Endothelial cell of umbilical vein (primary cell): ENCODE results near the gene NOXA1. TPM values are rescaled to one million over a fixed set of nuclear protein-coding genes. Genes with fewer than 3 reads are reported as not detected.

Experiments
- BruUV-seq: library from RNA; stranded (reverse); fragments of 400-500 nt; replicated peaks from 2 replicates; lab custom pipeline; 2021; lab: Mats Ljungman, UMichigan
- CTCF ChIA-PET: fragments of 300-600, 350-600 bp; sonication (Branson Sonifier 250); formaldehyde crosslinking; loops from one replicate; lab custom pipeline; 2021; ENCODE audit warnings: antibody characterized with exemption, inconsistent platforms; lab: Charles Lee
- POLR2A ChIA-PET: fragments of 300-600, 350-600 bp; sonication (Branson Sonifier 250); formaldehyde crosslinking; loops from one replicate; lab custom pipeline; 2021; ENCODE audit warnings: antibody characterized with exemption, inconsistent platforms; lab: Charles Lee
- DNase-seq: peaks from one replicate; pipeline ENCODE4 v3.0.0-alpha.2; 2011; ENCODE audit warnings: low read depth, low spot score
- FAIRE-seq: peaks from 2 replicates; lab custom pipeline; 2011; peaks lifted over from hg19 to GRCh38; lab: Jason Lieb, UNC
- H2AFZ ChIP-seq: 2 replicates; pipeline ENCODE4 v1.6.0; 2012; ENCODE audit warnings: low read depth, low read length, control low read depth, inconsistent platforms
- H3K27ac ChIP-seq: 2 replicates; pipeline ENCODE4 v1.5.1; 2011; ENCODE audit warnings: low read depth, mild to moderate bottlenecking, control low read depth, low read length, moderate library complexity; ENCODE audit not compliant: insufficient read depth
- H3K27me3 ChIP-seq, 2 experiments: 2 replicates each; pipeline versions ENCODE4 v1.6.0 to v1.6.1; 2011; ENCODE audit warnings: low read length in 2 of 2, mixed read lengths in 1 of 2; ENCODE audit not compliant: control insufficient read depth in 2 of 2, insufficient read depth in 2 of 2
- H3K36me3 ChIP-seq, 2 experiments: 2 replicates in 1 of 2; 3 replicates in 1 of 2; pipeline ENCODE4 v1.5.1; 2011; ENCODE audit warnings: low read length in 2 of 2, mild to moderate bottlenecking in 1 of 2, moderate library complexity in 1 of 2; ENCODE audit not compliant: control insufficient read depth in 2 of 2, insufficient read depth in 2 of 2; ENCODE audit errors: extremely low read depth in 1 of 2
- H3K4me1 ChIP-seq: 3 replicates; pipeline ENCODE4 v1.5.1; 2011; ENCODE audit warnings: mild to moderate bottlenecking, low read length; ENCODE audit not compliant: control insufficient read depth, insufficient read depth; ENCODE audit errors: extremely low read depth
- H3K4me2 ChIP-seq: 2 replicates; pipeline ENCODE4 v1.6.1; 2011; ENCODE audit warnings: low read length, control low read depth, mixed read lengths; ENCODE audit not compliant: insufficient read depth
- H3K4me3 ChIP-seq, 3 experiments: fragments of 200-600 bp in 1 of 3; sonication (generic), shearing (Covaris generic) in 1 of 3; replicated peaks in 1 of 3; 2 replicates each; pipeline ENCODE4 v1.5.1; 2011 to 2016; ENCODE audit warnings: control low read depth in 3 of 3, low read length in 3 of 3, mild to moderate bottlenecking in 2 of 3, inconsistent platforms in 1 of 3, low read depth in 1 of 3, moderate library complexity in 1 of 3; ENCODE audit not compliant: insufficient read depth in 1 of 3
- H3K79me2 ChIP-seq: 2 replicates; pipeline ENCODE4 v1.6.0; 2012; ENCODE audit warnings: low read length, inconsistent platforms; ENCODE audit not compliant: control insufficient read depth, insufficient read depth
- H3K9ac ChIP-seq: replicated peaks from 2 replicates; pipeline ENCODE3; 2011; ENCODE audit warnings: low read length, control low read depth; ENCODE audit not compliant: insufficient read depth; ENCODE audit errors: extremely low read depth
- H3K9me1 ChIP-seq: replicated peaks from 3 replicates; pipeline ENCODE4 v1.6.0; 2011; ENCODE audit warnings: mild to moderate bottlenecking, low read length; ENCODE audit not compliant: control insufficient read depth, insufficient read depth; ENCODE audit errors: extremely low read depth
- H3K9me3 ChIP-seq: replicated peaks from 2 replicates; pipeline ENCODE4 v1.5.1; 2012; ENCODE audit warnings: low read length, inconsistent platforms; ENCODE audit not compliant: control insufficient read depth, insufficient read depth
- H4K20me1 ChIP-seq: replicated peaks from 2 replicates; pipeline ENCODE3; 2011; ENCODE audit warnings: mild to moderate bottlenecking, low read length; ENCODE audit not compliant: control insufficient read depth, insufficient read depth; ENCODE audit errors: extremely low read depth
- CTCF ChIP-seq, 2 donors: IDR thresholded peaks; 1 replicate in 1 of 2; 2 replicates in 1 of 2; pipeline ENCODE4 v1.5.1; 2011; ENCODE audit warnings: low read length in 2 of 2, mild to moderate bottlenecking in 2 of 2, moderate library complexity in 2 of 2, control low read depth in 1 of 2, inconsistent platforms in 1 of 2, low read depth in 1 of 2; ENCODE audit not compliant: insufficient read depth in 1 of 2; ENCODE audit errors: extremely low read depth in 1 of 2
- EZH2 ChIP-seq: IDR thresholded peaks from 2 replicates; pipeline ENCODE4 v1.6.1; 2012; ENCODE audit warnings: borderline replicate concordance, low read depth, mild to moderate bottlenecking, moderate library complexity, low read length, inconsistent platforms; ENCODE audit not compliant: severe bottlenecking
- FOS ChIP-seq: IDR thresholded peaks from 2 replicates; pipeline ENCODE4 v1.6.1; 2011; ENCODE audit warnings: mild to moderate bottlenecking, low read length, moderate library complexity, borderline replicate concordance; ENCODE audit not compliant: insufficient read depth
- GATA2 ChIP-seq: IDR thresholded peaks from 2 replicates; pipeline ENCODE4 v1.7.0; 2011; ENCODE audit warnings: low read depth, mild to moderate bottlenecking, moderate library complexity, mixed read lengths, low read length; ENCODE audit not compliant: insufficient read length, insufficient read depth
- JUN ChIP-seq: IDR thresholded peaks from 2 replicates; pipeline ENCODE4 v1.6.1; 2011; ENCODE audit warnings: borderline replicate concordance, low read depth; ENCODE audit not compliant: insufficient read length, insufficient read depth
- MAX ChIP-seq: IDR thresholded peaks from 2 replicates; pipeline ENCODE4 v1.6.1; 2011; ENCODE audit not compliant: insufficient read depth, insufficient read length
- MYC ChIP-seq: IDR thresholded peaks from one replicate; pipeline ENCODE4 v1.6.1; 2011; ENCODE audit warnings: mild to moderate bottlenecking, low read depth, low read length
- POLR2A ChIP-seq: IDR thresholded peaks from 2 replicates; pipeline ENCODE4 v1.6.1; 2012; ENCODE audit warnings: low read depth, mild to moderate bottlenecking, control low read depth, low read length
- POLR2AphosphoS5 ChIP-seq: IDR thresholded peaks from 2 replicates; pipeline ENCODE4 v1.6.1; 2012; ENCODE audit warnings: low read depth, mild to moderate bottlenecking, control low read depth, low read length, moderate library complexity; ENCODE audit not compliant: insufficient read depth
- dilution Hi-C: fragments of 300-500 bp; cut with MboI; formaldehyde crosslinking; loops from one replicate; pipeline ENCODE4 v1.15.0; 2019; ENCODE audit warnings: low sequenced_read_pairs; ENCODE audit not compliant: extremely low pct_ligation_motif_present
- intact Hi-C: fragments of 100-400 bp; cut with micrococcal nuclease; formaldehyde crosslinking; loops from one replicate; pipeline ENCODE4 v1.10.0; 2022
- polyA plus RNA-seq, 4 experiments: library from polyadenylated mRNA; depleted of rRNA in 3 of 4; stranded (reverse) in 3 of 4; unstranded in 1 of 4; fragments of >200 nt; gene quantifications; 2 replicates each; pipeline versions ENCODE4 v1.2.1 to v1.2.3, GENCODE V29; 2011 to 2012; ENCODE audit warnings: missing spikeins in 1 of 4
- total RNA-seq: library from RNA; stranded (reverse); gene quantifications from 2 replicates; pipeline ENCODE4 v1.2.3, GENCODE V29; 2021

NOXA1 gene
- total and polyA plus RNA-seq, 2 donors (not counting 3 experiments of a cell fraction or from before 2014, with no cell fraction given), result 0.40 to 0.91 TPM

GRCh38 chr9:137411260-137411644, 11.9 kb upstream of the NOXA1 start:
- intact Hi-C loops, result no loop called here
- no TSS peak for BruUV-seq
- Histone ChIP-seq H3K27me3 (no peaks in the 10 kb centered on the region), H3K79me2 (peaks cover 16% of the 10 kb centered on the region), H3K9me1 (no peaks in the 10 kb centered on the region), H3K4me1 (peaks cover 33% of the 10 kb centered on the region), H3K9ac (peak overlapping the region; percentile 45), H3K4me3 (no peak overlapping the region), H3K27ac (peak overlapping the region; percentile 75), H3K4me2 (peak overlapping the region; percentile 23), H4K20me1 (no peaks in the 10 kb centered on the region), H3K36me3 (no peaks in the 10 kb centered on the region), H2AFZ (no peak overlapping the region), H3K9me3 (no peaks in the 10 kb centered on the region)
- peak; percentile 42 for TF ChIP-seq POLR2A
- no peak for TF ChIP-seq POLR2AphosphoS5
- DNase-seq (no peak), FAIRE-seq (no peak)
- dilution Hi-C loops, result no loop called here
- ChIA-PET POLR2A (no interaction called here), CTCF (interaction anchor here (4.6 kb wide), 1 partner anchor 109 kb away, joined by 36 read pairs; the partner anchor contains the start of gene NRARP)

- Histone ChIP-seq H3K27me3 (no peaks in the 10 kb centered on the region), H2AFZ (no peak overlapping the region), H4K20me1 (no peaks in the 10 kb centered on the region), H3K9me3 (no peaks in the 10 kb centered on the region), H3K9me1 (no peaks in the 10 kb centered on the region), H3K27ac (peak overlapping the region; percentile 97), H3K4me3 (no peak overlapping the region), H3K9ac (peak overlapping the region; percentile 78), H3K4me2 (peak overlapping the region; percentile 52), H3K36me3 (no peaks in the 10 kb centered on the region), H3K4me1 (peaks cover 30% of the 10 kb centered on the region), H3K79me2 (peaks cover 21% of the 10 kb centered on the region)
- CTCF ChIA-PET, result interaction anchor here (1.2 to 4.6 kb wide), 6 partner anchors 11 to 125 kb away, joined by 3 to 36 read pairs (median 10); partner anchors contain the start of genes EXD3, NOXA1 and NRARP
- POLR2A ChIA-PET, result interaction anchor here (1.0 to 1.1 kb wide), 2 partner anchors 109 to 110 kb away, joined by 3 read pairs; partner anchors contain the start of gene NRARP
- dilution Hi-C loops (no loop called here), intact Hi-C loops (no loop called here)
- FAIRE-seq (peak; percentile 99), DNase-seq (peak; percentile 93)
- TF ChIP-seq MAX (peak; percentile 34), POLR2AphosphoS5 (peak; percentile 92), FOS (peak; percentile 76), CTCF (IDR thresholded peaks at IDR 0.05; ENCODE audit: extremely low read depth in 1 of 2, insufficient read depth in 1 of 2, low read depth in 1 of 2, low read length in 2 of 2) (no peak), EZH2 (no peak), POLR2A (no peak), JUN (peak; percentile 66), MYC (peak; percentile 62), GATA2 (no peak)
- TSS peak; percentile 39 for BruUV-seq
Observed at GRCh38 chr9:137411645-137412380, 11.4 kb upstream of the NOXA1 start.
